H9 (cell line): Measurements from ENCODE around the gene MBTPS2. TPM values are rescaled to one million over a fixed set of nuclear protein-coding genes. Genes with fewer than 3 reads are reported as not detected.

Source experiments
- DNase-seq: peaks from one replicate; pipeline ENCODE4 v3.0.0-alpha.2; 2017
- H2AFZ ChIP-seq: one replicate; pipeline ENCODE4 v1.6.1; 2013; ENCODE audit warnings: mild to moderate bottlenecking, low read length, control low read depth, moderate library complexity
- H2AK5ac ChIP-seq: 2 replicates; pipeline ENCODE4 v1.6.1; 2013; ENCODE audit warnings: low read length, control low read depth, mixed read lengths; ENCODE audit not compliant: insufficient read length
- H2BK120ac ChIP-seq: one replicate; pipeline ENCODE4 v1.6.1; 2013; ENCODE audit warnings: low read depth, mild to moderate bottlenecking, low read length, control low read depth, inconsistent platforms; ENCODE audit not compliant: poor library complexity, severe bottlenecking
- H2BK12ac ChIP-seq: 2 replicates; pipeline ENCODE4 v1.6.1; 2013; ENCODE audit warnings: low read length, control low read depth, mixed read lengths, low read depth; ENCODE audit not compliant: insufficient read length
- H2BK15ac ChIP-seq: 2 replicates; pipeline ENCODE4 v1.6.1; 2013; ENCODE audit warnings: low read depth, low read length, control low read depth
- H2BK20ac ChIP-seq: one replicate; pipeline ENCODE4 v1.6.1; 2013; ENCODE audit warnings: low read depth, mild to moderate bottlenecking, low read length, control low read depth, inconsistent platforms; ENCODE audit not compliant: poor library complexity, severe bottlenecking
- H2BK5ac ChIP-seq: 2 replicates; pipeline ENCODE4 v1.6.1; 2013; ENCODE audit warnings: low read length, control low read depth, mixed read lengths; ENCODE audit not compliant: insufficient read length
- H3K14ac ChIP-seq: 2 replicates; pipeline ENCODE4 v1.6.1; 2013; ENCODE audit warnings: low read length, control low read depth; ENCODE audit not compliant: insufficient read depth
- H3K18ac ChIP-seq: 2 replicates; pipeline ENCODE4 v1.6.1; 2013; ENCODE audit warnings: low read depth, mild to moderate bottlenecking, mixed read lengths, low read length, control low read depth; ENCODE audit not compliant: insufficient read length
- H3K23ac ChIP-seq: 2 replicates; pipeline ENCODE4 v1.6.1; 2013; ENCODE audit warnings: low read length, control low read depth, mixed read lengths, low read depth; ENCODE audit not compliant: insufficient read length
- H3K23me2 ChIP-seq: 2 replicates; pipeline ENCODE4 v1.6.1; 2013; ENCODE audit warnings: low read depth, mild to moderate bottlenecking, mixed read lengths, low read length, control low read depth; ENCODE audit not compliant: insufficient read length, poor library complexity, severe bottlenecking
- H3K27ac ChIP-seq: 2 replicates; pipeline ENCODE4 v1.5.1; 2013; ENCODE audit warnings: low read length, control low read depth, mixed read lengths, low read depth; ENCODE audit not compliant: insufficient read length
- H3K27me3 ChIP-seq: 2 replicates; pipeline ENCODE4 v1.6.1; 2013; ENCODE audit warnings: low read length, control low read depth, inconsistent platforms; ENCODE audit not compliant: insufficient read depth
- H3K4ac ChIP-seq: 2 replicates; pipeline ENCODE4 v1.6.1; 2013; ENCODE audit warnings: low read depth, mild to moderate bottlenecking, control low read depth, inconsistent platforms, low read length, moderate library complexity
- H3K4me1 ChIP-seq: 2 replicates; pipeline ENCODE4 v1.6.1; 2013; ENCODE audit warnings: low read length, control low read depth, inconsistent platforms; ENCODE audit not compliant: insufficient read depth
- H3K4me2 ChIP-seq: 2 replicates; pipeline ENCODE4 v1.6.1; 2013; ENCODE audit warnings: low read length, control low read depth, mixed read lengths; ENCODE audit not compliant: insufficient read length, insufficient read depth
- H3K56ac ChIP-seq: 2 replicates; pipeline ENCODE4 v1.6.1; 2013; ENCODE audit warnings: low read depth, mild to moderate bottlenecking, mixed read lengths, low read length, control low read depth; ENCODE audit not compliant: insufficient read length
- H3K79me1 ChIP-seq: 2 replicates; pipeline ENCODE4 v1.6.1; 2013; ENCODE audit warnings: low read depth, mild to moderate bottlenecking, moderate library complexity, low read length, control low read depth, inconsistent platforms; ENCODE audit not compliant: insufficient read depth, poor library complexity, severe bottlenecking
- H3K79me2 ChIP-seq: 2 replicates; pipeline ENCODE4 v1.6.1; 2013; ENCODE audit warnings: low read length, control low read depth, inconsistent platforms; ENCODE audit not compliant: insufficient read depth
- H3K9ac ChIP-seq: 2 replicates; pipeline ENCODE4 v1.6.1; 2013; ENCODE audit warnings: low read length, control low read depth, mixed read lengths; ENCODE audit not compliant: insufficient read length; ENCODE audit errors: extremely low read depth
- H3K9me3 ChIP-seq: one replicate; pipeline ENCODE4 v1.6.1; 2013; ENCODE audit warnings: low read depth, low read length, inconsistent platforms; ENCODE audit not compliant: control insufficient read depth
- H3T11ph ChIP-seq: one replicate; pipeline ENCODE4 v1.6.1; 2013; ENCODE audit warnings: mild to moderate bottlenecking, low read length, control low read depth, inconsistent platforms
- H4K20me1 ChIP-seq: one replicate; pipeline ENCODE4 v1.6.1; 2013; ENCODE audit not compliant: control insufficient read depth, insufficient read length, insufficient read depth
- H4K5ac ChIP-seq: 2 replicates; pipeline ENCODE4 v1.6.1; 2013; ENCODE audit warnings: low read depth, mild to moderate bottlenecking, mixed read lengths, low read length, control low read depth; ENCODE audit not compliant: insufficient read length
- H4K8ac ChIP-seq: replicated peaks from 2 replicates; pipeline ENCODE4 v1.6.1; 2013; ENCODE audit warnings: low read length, control low read depth, mixed read lengths, low read depth; ENCODE audit not compliant: insufficient read length
- H4K91ac ChIP-seq: 2 replicates; pipeline ENCODE4 v1.6.1; 2013; ENCODE audit warnings: low read depth, mild to moderate bottlenecking, moderate library complexity, mixed read lengths, low read length, control low read depth; ENCODE audit not compliant: insufficient read length
- H3K27ac Mint-ChIP-seq, 3 experiments: 2 replicates in 2 of 3; 3 replicates in 1 of 3; pipeline ENCODE4 v1.8.0; 2020 to 2021; ENCODE audit warnings: mixed read lengths in 3 of 3, mild to moderate bottlenecking in 1 of 3, moderate library complexity in 1 of 3
- H3K27me3 Mint-ChIP-seq: 2 replicates; pipeline ENCODE4 v1.8.0; 2021; ENCODE audit warnings: low read depth, mild to moderate bottlenecking, moderate library complexity, mixed read lengths
- H3K36me3 Mint-ChIP-seq, 3 experiments: 2 replicates in 2 of 3; 3 replicates in 1 of 3; pipeline ENCODE4 v1.8.0; 2020 to 2021; ENCODE audit warnings: low read depth in 3 of 3, mixed read lengths in 3 of 3; ENCODE audit not compliant: insufficient read depth in 1 of 3
- H3K4me1 Mint-ChIP-seq, 2 experiments: 2 replicates each; pipeline ENCODE4 v1.8.0; 2020; ENCODE audit warnings: mixed read lengths in 2 of 2
- H3K4me3 Mint-ChIP-seq, 2 experiments: 2 replicates in 1 of 2; 3 replicates in 1 of 2; pipeline ENCODE4 v1.8.0; 2020 to 2021; ENCODE audit warnings: mild to moderate bottlenecking in 2 of 2, mixed read lengths in 2 of 2, moderate library complexity in 1 of 2
- H3K9me3 Mint-ChIP-seq, 2 experiments: 2 replicates in 1 of 2; 3 replicates in 1 of 2; pipeline ENCODE4 v1.8.0; 2020; ENCODE audit warnings: mild to moderate bottlenecking in 2 of 2, mixed read lengths in 2 of 2, moderate library complexity in 1 of 2
- CTCF ChIP-seq: fragments of 200-600 bp; sonication (generic); conservative IDR thresholded peaks from 3 replicates; pipeline ENCODE4 v1.8.0; 2021; ENCODE audit warnings: antibody characterized with exemption, mild to moderate bottlenecking
- WGBS: extraction: QIAGEN DNeasy Blood & Tissue Kit; methylation state at CpG from one replicate; pipeline ENCODE4 v1.1.7; 2013; ENCODE audit warnings: missing lambda C conversion rate, low lambda C conversion rate, mixed read lengths; ENCODE audit not compliant: insufficient read length; ENCODE audit errors: extremely low coverage; 5-methylcytosine and 5-hydroxymethylcytosine counted together
- total RNA-seq: library from RNA; stranded (reverse); gene quantifications from 2 replicates; pipeline ENCODE4 v1.2.1, GENCODE V29; 2021

Gene MBTPS2
- total RNA-seq, 1 experiment from 2014 or later, result 6.8 TPM

- no peak overlapping the region for H2BK20ac ChIP-seq
- H3K36me3 Mint-ChIP-seq, result no peaks in the 10 kb centered on the region
- no peak overlapping the region for H2BK120ac ChIP-seq
- H3K9me3 ChIP-seq, result no peaks in the 10 kb centered on the region
- H3K79me1 ChIP-seq, result no peaks in the 10 kb centered on the region
- H4K91ac ChIP-seq, result no peak overlapping the region
- H3K27ac Mint-ChIP-seq, result no peak overlapping the region
- H2AFZ ChIP-seq, result no peak overlapping the region
- no peak overlapping the region for H3T11ph ChIP-seq
- no peak overlapping the region for H3K4me3 Mint-ChIP-seq
- H3K27me3 Mint-ChIP-seq, result no peaks in the 10 kb centered on the region
- H3K9ac ChIP-seq, result no peak overlapping the region
- H4K20me1 ChIP-seq, result no peaks in the 10 kb centered on the region
- no peak overlapping the region for H3K27ac ChIP-seq
- H2BK15ac ChIP-seq, result no peak overlapping the region
- H3K4me1 Mint-ChIP-seq, result peaks cover 7 to 10% of the 10 kb centered on the region in 2 experiments; a peak in 1 of 4 replicates
- H3K79me2 ChIP-seq, result no peaks in the 10 kb centered on the region
- H3K4me1 ChIP-seq, result no peaks in the 10 kb centered on the region
- no peak overlapping the region for H3K4me2 ChIP-seq
- no peak overlapping the region for H2BK5ac ChIP-seq
- no peak overlapping the region for H3K4ac ChIP-seq
- H3K23me2 ChIP-seq, result no peaks in the 10 kb centered on the region
- H3K27me3 ChIP-seq, result no peaks in the 10 kb centered on the region
- DNase-seq, result no peak
- no peak overlapping the region for H4K5ac ChIP-seq
- WGBS, result no CpG with 5 or more reads among the region's 1 CpG
- no peak overlapping the region for H3K18ac ChIP-seq
- H3K9me3 Mint-ChIP-seq, result peaks cover under 1 to 25% of the 10 kb centered on the region in 2 experiments; a peak in 4 of 5 replicates
- H3K23ac ChIP-seq, result no peak overlapping the region
- no peak overlapping the region for H4K8ac ChIP-seq
- no peak for TF ChIP-seq CTCF
- H2BK12ac ChIP-seq, result no peak overlapping the region
- H3K14ac ChIP-seq, result no peak overlapping the region
- no peak overlapping the region for H2AK5ac ChIP-seq
- H3K56ac ChIP-seq, result no peak overlapping the region
These were observed 39.1 kb upstream of the MBTPS2 start for GRCh38 chrX:21800344-21800770.
